ENCODE data around the gene ALDH18A1.
"Not testable (repeated sequence)": the region's sequence is repeated elsewhere in the genome, so short reads cannot be mapped to it uniquely, and the experiment has no call there.

Gene ALDH18A1

DNA sequence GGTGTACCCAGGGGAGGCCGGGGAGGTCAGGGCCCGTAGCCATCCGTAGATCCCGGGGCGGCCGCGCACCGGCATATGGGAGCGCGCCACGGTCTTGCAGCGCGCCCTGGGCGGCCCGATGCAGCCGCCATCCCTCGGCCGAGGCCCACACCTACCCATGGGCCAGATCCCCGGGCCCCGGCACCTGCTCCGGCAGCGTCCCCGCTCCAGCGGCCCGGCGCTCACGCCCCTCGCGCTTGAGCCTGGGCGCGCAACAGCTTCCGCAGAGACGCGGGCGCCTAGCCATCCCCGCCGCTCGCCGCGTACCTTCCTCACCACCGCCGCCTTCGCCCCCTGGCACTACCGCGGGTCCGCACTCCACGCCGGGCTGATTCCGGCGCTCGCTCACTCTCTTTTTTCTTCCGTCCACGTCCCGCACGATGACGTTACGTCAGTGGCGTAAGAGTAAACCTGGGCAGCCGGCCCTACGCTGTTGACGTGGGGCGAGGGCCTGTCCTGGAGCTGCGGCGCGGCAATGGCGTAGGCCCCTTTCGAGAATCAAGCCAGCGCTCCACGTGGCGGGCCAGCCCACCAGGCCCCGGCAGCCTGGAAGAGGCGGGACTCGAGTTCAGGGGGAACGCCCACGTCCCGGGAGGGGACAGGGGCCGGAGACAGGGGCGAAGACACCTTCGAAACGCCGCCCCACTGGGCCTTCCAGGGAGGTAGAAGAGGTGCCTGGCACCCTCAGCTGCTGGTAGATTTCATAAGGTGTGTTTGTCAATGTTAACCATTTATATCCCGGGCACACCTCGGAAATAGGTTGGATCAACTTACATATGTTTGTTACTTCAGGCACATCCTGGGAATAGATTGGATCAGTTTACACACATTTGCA, at the start of gene ALDH18A1:
TSS of gene ALDH18A1 (minus strand) at position 421 of the 874 bp plus-strand sequence. CDS start 3,334 bp downstream, outside the sequence.
- peak in 1 of 2 experiments; percentile 75 for DNase-seq

DNA sequence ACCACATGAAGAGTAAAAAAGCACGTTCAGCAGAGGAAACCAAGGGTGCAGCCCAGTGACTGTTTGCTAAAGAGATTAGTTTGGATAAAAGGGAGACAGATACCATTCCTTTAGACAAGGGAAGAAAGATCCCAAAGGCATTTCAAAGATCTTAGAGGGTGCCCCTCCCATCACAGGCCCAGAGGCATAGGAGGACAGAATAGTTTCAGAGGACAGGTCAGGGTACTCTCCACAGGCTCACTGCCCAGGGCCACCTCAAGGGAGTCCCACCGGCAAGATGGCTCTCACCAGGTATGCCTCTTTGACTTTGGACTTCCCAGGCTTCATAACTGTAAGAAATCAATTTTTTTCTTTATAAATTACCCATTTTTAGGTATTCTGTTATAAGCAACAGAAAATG, 41.9 kb upstream of the ALDH18A1 start:
- DNase-seq = no peak

DNA sequence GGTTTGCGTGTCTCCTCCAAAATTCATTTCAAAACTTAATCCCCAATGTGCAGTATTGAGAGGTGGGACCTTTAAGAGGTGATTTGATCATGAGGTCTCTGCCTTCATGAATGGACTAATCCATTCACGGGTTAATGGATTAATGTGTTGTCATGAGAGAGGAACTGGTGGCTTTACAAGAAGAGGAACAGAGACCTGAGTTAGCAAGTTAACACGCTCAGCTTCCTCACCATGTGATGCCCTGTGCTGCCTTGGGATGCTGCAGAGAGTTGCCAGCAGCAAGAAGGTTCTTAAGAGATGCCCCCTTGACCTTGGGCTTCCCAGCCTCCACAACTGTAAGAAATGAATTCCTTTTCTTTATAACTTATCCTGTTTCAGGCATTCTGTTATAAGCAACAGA, 40.9 kb upstream of the ALDH18A1 start:
- DNase-seq = no peak

DNA sequence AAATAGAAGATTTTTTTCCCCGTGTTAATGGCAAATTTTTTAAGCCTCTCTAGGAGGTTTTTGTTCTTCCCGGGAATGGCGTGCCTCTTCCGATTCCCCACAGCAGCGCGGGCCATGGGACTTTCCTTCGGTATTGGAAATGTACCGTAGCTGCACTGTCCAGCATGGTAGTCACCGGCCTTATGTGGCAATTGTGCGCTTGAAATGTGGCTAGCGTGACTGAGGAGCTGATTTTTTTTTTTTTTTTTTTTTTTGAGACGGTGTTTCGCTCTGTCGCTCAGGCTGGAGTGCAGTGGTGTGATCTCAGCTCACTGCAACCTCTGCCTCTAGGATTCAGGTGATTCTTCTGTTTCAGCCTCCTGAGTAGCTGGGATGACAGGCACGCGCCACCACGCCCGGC, 38.2 kb upstream of the ALDH18A1 start:
- DNase-seq = no peak

DNA sequence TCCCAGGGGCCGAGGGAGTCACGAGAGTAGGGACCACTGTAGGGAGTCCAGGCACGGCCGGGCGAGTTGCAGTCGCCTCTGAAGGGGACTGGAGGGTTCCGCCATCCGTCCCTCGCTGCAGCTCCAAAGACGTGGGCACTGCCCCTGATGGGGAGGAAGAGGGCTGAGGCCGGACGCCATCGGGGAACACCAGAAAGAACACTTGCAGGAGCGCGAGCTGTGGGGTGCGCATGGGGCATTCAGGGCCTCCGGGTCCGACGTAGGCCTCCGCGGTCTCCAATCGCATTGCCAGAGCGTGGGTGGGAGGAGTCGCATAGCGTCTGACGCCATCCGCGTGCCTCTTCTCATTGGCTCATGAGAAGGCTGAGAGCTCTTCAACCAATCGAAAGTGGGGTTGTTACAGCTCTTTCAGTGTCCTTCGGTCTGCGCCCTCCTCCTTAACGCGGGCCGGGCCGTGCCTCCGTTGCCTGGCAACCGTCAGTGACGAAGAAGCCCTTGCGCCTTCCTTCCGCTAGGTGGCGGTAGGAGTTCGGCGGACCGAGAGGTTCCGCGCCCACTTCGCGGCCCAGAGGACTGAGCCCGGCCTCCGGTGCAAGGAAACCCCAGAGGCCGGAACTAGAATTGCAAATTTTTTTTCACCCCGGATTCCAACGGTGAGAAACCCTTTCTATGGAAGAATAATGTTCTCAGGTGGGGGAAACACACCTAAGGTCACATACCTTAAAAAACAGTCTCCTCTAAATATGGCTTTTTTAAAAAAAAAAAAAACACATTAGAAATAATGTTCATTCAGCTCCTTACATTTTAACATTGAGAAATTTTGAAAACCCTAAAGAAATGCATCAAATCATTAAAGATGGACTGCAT, 37.4 kb upstream of the ALDH18A1 start, which contains the start of gene TCTN3:
TSS of gene TCTN3 (minus strand) at position 260 of the 867 bp plus-strand sequence. CDS start at position 232, 28 bp downstream.
- peak; percentile 91 to 93 for DNase-seq

DNA sequence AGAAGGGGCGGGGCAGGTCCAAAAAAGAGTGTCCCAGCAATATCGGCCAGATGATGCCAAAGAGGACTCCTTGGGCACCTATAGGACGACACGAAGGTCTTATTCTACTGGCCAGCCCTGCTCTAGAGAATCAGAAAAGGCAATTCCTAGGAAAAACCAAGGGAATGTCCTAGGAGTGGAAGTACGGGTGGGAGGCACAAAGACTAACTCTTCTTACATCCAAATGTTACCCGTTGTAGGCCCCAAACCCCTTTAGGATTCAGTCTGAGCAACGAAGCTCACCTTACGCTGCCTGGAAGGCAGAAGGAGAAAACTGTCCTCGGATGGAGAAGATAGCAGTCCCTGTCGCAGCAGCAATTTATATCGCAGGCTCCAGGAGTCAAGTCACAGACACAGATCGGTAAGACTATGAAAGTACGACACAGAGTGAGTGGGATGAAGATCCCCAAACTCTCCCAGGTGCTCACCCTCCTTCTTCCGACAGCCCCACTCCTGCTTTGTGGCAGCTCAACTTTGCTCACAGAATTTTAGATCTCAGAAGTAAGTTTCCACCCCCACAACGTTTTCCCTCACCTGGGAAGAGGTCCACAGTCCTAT, 36.7 kb upstream of the ALDH18A1 start:
- no peak for DNase-seq

DNA sequence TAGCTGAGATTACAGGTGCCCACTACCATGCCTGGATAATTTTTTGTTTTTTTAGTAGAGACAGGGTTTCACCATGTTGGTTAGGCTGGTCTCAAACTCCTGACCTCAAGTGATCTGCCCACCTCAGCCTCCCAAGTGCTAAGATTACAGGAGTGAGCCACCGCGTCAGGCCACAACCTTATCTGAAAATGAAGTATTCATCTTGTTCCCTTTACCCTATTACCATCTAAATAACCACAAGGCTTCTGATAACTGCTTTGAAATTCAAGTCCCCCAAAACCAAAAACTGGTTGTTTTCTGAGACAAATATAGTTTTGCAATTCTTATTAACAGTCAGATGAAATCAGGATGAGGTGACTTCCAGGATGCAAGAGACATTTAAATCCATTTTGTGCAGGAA, 34.8 kb upstream of the ALDH18A1 start:
- DNase-seq = no peak

DNA sequence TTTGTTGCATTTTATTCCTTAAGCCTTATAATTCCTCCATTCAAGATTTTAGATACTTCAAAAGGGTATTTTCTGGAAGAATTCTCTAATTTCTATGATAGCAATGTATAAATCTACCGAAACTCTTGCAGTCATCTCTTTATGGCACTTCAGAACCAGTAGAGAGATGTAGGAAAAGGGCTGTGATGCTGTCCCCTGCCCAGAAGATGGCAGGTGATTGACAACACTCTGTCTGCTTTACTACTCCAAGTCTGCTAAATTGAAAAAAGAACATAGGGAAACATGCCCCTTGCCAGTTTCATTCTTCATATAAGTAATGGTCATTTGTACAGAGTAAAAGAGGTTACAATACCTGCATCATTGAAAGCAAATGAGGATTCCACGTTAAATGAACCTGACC, 32.1 kb upstream of the ALDH18A1 start:
- DNase-seq = no peak

DNA sequence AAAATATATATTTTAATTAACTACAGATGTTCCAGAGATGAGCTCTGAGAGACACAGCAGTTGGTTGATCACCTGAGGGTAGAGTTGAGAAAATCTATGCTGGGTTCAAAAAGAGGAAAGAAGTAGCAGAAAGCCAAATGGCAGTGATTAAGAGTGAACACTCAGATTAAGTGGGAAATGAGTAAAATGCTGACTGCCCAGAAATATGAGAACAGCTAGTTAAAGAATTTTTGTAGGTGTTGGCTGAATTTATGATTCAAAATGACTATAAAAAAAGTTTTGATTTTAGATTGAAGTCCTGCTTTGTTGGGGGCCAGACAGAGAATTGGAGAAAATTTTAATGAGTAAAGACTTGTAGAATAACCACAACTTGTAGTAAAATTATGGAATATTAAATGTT, 27.5 kb upstream of the ALDH18A1 start:
- no peak for DNase-seq

DNA sequence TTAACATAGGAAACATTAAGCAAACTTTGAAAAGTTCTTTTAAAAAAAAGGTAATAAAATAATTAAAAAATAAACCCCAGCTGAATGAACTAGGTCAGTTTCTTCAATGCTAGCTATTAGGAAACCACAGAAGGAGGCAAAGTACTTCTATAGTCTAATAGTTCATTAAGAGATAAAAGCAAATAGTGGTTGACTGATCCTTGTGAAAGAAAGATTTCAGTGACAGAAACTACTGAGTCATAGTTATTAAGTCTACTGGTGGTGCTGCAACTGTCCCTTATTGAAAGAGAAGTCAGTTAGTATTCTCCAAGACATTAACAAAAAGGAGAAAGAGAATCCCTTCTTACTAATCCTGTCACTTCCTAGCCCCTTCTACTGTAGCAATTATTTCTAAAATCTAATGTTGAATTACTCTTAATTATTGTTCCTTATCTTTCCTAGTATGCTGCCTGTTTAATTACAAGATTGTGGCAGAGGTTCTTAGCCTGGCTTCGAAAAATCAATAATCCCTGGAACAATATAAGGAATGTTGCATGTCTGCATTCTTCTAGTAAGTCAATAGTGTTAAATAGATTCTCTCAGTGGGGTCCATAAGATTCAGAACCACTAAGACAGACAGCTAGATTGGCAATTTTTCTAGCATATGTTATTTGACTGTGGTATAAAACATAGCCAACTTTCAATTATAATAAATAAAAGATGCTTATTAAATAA, 19.0 kb upstream of the ALDH18A1 start:
- DNase-seq = no peak

DNA sequence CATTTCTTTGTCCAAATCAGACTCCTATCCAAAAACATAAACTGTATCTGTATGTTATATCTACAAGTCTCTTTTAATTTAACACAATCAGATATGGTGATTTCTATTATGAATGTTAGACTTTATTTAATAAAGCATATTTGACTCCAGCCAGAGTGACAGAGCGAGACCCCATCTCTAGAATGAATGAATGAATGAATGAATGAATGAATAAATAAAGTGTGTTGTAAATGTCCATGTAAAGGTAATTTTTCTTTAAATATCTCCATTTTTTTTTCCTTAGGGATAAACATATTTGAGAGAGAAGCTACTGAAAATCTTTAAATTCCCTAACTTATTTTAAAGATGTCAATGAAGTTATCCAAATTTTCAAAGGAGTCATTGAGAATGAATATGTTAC, 18.1 kb upstream of the ALDH18A1 start:
- no peak for DNase-seq

DNA sequence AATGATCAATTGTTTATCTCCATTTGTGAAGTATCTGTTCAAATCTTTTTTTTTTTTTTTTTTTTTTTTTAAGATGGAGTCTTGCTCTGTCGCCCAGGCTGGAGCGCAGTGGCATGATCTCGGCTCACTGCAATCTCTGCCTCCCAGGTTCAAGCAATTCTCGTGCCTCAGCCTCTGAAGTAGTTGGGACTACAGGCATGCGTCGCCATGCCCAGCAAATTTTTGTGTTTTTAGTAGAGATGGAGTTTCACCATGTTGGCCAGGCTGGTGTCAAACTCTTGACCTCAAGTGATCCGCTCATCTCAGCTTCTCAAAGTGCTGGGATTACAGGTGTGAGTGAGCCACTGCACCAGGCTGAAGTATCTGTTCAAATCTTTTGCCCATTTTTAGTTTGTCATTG, 16.1 kb upstream of the ALDH18A1 start:
- DNase-seq = not testable (repeated sequence)

DNA sequence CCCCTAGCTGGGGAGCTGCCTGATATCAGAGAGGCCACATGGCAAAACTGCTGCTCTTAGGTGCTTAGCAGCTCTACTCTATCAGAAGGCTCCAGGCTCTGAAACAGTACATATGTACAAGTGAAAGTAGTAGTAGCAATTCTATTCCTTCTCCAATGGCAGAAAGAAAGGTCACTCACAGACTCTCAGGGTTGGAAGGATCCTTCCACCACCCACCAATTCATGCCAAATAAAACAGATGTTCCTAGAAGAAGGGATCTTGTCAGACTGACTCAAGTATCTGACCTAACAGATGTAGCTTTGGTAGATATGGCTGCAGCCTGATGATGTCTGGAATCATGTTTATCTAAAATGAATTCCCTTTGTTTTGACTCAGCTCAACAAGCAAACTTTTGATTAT, 8.0 kb upstream of the ALDH18A1 start:
- DNase-seq = no peak

DNA sequence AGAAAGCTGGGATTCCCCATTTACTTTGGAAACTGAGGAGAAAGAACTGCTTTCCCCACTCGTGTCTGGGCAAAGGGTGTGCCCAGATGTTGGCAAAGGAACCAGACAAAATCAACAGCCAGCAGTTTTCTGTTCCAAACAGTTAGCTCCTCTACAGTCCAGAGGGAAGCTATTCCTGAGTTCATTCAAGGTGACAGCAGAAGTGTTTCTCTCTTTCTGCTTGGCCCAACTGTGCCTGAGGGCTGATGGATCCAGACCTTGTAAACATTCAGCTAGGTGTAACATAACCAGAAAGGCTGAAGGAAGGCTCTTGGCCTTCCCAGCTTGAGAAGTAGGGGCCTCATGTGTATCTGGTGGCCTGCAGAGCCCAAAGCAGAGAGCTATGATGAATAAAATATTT, 7.0 kb upstream of the ALDH18A1 start:
- no peak for DNase-seq

DNA sequence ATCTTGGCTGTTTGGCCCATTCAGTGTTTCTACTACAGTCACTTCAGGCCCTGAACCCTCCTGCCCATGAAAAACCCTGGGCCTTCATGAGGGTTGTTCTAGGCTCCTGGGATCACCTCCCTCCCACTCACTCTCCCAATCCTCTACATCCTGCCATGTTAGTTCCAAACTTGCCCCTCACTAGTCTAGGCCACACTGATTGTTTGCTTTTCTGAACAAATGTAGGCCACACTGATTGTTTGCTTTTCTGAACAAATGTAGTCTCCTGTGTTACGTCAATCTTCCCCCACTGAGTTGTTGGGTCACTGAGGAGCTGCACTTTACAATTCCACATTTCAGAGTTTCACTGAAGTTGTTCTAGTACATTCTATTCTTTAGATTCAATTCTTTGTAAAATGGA, 5.3 kb upstream of the ALDH18A1 start:
- DNase-seq = no peak

DNA sequence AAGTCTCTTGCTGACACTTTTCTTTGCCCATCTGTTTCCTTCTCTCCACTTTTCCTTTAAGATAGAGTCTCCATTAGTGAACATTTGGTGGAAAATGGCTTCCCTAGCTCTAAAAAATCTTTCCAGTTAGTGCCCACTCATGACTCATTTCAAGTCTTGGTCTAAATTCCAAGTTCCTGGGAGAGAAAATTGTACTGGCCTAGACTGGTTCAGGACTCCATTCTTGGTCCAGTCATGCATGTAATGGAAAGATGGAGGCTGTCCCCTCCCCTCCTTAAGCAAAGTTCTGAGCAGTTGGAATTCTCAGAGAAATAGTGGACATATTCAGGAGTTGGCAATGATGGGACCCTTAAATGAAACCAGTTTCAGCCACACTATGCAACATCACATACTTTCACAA, 3.8 kb upstream of the ALDH18A1 start:
- no peak for DNase-seq

DNA sequence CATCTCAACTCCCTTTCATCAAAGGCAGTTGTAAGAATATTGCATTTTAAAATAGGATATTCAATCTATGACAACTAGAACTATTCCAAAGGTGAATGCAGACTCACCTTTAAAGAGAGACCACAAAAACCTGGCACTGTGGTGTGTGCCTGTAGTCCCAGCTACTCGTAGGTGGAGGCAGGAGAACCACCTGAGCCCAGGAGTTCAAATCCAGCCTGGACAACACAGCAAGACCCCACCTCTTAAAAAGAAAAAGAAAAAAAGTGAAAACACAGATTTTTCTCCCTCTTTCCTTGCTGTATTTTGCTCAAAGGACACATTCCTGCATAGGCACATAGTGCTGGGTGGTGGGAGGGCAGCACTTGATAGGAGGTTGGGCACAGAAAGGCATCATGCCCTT, 739 bp upstream of the ALDH18A1 start:
- no peak for DNase-seq

DNA sequence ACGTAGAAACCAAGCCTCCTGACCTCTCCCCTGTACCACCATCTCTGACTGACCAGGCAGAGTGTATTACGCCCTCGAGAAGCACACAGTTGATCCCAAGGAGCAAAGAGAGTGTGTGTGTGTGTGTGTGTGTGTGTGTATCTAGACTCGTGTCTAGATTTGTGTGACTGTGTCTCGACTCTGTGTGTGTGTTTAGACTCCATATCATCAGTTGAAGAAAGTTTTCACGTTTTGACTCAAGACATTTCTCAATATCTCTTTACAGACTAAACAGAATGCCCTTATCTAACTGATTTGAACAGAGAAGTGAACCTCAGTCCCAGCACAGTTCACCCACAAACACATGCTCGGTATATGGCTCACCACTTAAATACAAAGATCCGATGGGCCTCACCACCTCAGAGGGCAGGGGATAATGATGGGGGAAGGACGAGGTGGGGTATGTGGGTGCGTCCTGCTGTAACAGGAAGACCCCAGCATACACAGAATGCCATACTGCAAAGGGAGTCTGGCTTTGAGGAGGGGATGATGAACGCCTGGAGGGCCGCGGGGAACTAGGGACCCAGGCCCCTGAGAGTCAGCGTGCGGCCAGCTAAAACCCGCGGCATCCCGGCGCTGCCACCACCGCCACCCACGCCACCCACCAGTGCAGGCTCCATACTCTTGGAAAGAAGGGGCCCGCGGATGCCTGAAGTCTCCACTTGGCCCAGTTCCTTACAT, 780 bp downstream of the ALDH18A1 start:
- no peak for DNase-seq

DNA sequence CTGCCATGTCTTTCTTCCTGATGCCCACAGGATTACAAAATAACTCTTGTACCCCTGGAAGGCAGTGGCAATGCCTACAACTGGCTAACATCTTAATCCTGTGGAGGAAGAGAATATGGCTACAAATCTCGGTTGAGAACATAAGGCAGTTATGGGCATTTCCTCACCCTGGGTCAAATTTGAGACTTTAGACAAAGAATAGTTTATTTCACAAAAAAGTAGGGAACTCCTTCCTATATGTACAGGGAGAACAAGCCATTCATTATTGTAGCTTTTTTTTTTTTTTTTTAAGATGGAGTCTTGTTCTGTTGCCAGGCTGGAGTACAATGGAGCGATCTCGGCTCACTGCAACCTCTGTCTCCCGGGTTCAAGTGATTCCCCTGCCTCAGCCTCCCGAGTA, 2.6 kb downstream of the ALDH18A1 start:
- DNase-seq = no peak

DNA sequence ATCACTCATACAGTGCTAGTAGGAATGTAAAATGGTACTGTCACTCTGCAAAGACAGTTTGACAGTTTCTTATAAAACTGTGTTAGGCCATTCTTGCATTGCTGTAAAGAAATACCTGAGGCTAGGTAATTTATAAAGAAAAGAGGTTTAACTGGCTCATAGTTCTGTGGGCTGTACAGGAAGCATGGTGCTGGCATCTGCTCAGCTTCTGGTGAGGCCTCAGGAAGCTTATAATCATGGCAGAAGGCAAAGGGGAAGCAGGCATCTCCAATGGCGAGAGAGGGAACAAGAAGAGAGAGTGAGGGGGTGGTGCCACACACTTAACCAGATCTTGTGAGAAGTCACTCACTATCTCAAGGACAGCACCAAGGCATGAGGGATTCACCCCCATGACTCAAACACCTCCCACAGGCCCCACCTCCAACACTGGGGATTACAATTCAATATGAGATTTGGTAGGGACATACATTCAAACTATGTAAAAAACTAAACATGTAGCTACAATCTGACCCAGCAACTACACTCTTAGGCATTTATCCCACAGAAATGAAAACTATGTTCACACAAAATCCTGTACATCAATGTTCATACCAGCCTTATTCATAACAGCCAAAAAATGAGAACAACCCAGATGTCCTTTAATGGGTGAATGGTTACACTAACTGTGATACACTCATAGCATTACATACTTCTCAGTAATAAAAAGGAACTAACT, 5.0 kb downstream of the ALDH18A1 start:
- DNase-seq = no peak

DNA sequence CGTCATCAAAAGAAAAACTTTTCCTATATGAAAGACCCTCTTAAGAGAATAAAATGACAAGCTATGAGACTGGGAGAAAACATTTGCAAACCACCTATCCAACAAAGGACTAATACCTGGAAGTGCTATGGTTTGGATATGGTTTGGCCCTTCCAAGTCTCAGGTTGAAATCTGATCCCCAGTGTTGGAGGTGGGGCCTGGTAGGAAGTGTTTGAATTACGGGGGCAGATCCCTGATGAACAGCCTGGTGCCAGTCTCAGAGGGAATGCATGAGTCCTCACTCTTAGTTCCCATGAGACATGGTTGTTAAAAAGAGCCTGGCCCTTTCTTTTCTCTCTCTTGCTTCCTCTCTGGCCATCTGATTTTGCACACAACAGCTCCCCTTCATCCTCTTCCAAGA, 6.3 kb downstream of the ALDH18A1 start:
- DNase-seq = no peak
